Adrenal gland (tissue), 12 donors: ENCODE measurements around the gene DEGS2. TPM values are rescaled to one million over a fixed set of nuclear protein-coding genes. Genes with fewer than 3 reads are reported as not detected.

Experiments
- DNase-seq, 7 donors: peaks; one replicate each; pipeline ENCODE4 v3.0.0-alpha.2; 2019 to 2020
- H3K27ac ChIP-seq, 5 donors: fragments of 200-600 bp; sonication (generic) in 4 of 5; 1 replicate in 3 of 5; 2 replicates in 2 of 5; pipeline versions ENCODE4 v1.5.1 to v1.8.0; 2016 to 2020; ENCODE audit warnings: mild to moderate bottlenecking in 1 of 5
- H3K27me3 ChIP-seq: fragments of 200-600 bp; 2 replicates; pipeline ENCODE4 v1.8.0; 2021
- H3K36me3 ChIP-seq, 2 donors: fragments of 200-600 bp; replicated peaks in 1 of 2; 1 replicate in 1 of 2; 2 replicates in 1 of 2; pipeline versions ENCODE4 v1.5.1 to v1.8.0; 2018 to 2022
- H3K4me1 ChIP-seq, 2 donors: fragments of 200-600 bp; replicated peaks in 1 of 2; 1 replicate in 1 of 2; 2 replicates in 1 of 2; pipeline versions ENCODE4 v1.5.1 to v1.8.0; 2018 to 2021
- H3K4me3 ChIP-seq, 4 donors: fragments of 200-600 bp; sonication (generic) in 3 of 4; one replicate each; pipeline ENCODE4 v1.5.1; 2016 to 2018
- H3K9me3 ChIP-seq, 3 donors: fragments of 200-600 bp; sonication (generic) in 1 of 3; replicated peaks in 1 of 3; 1 replicate in 2 of 3; 2 replicates in 1 of 3; pipeline versions ENCODE4 v1.5.1 to v1.8.0; 2016 to 2021
- POLR2A ChIP-seq, 2 donors: fragments of 450-650 bp; IDR thresholded peaks; one replicate each; pipeline ENCODE4 v1.6.1; 2017; ENCODE audit warnings: antibody characterized with exemption in 2 of 2, mild to moderate bottlenecking in 2 of 2, moderate library complexity in 1 of 2
- WGBS, 4 donors: extraction: QIAGEN DNeasy Blood & Tissue Kit in 2 of 4; methylation state at CpG; one replicate each; pipeline versions ENCODE4 v1.1.5 to v1.1.7; 2013 to 2017; 5-methylcytosine and 5-hydroxymethylcytosine counted together
- intact Hi-C, 2 donors: fragments of 100-400 bp; cut with DNase I; formaldehyde crosslinking; loops; one replicate each; pipeline versions ENCODE4 v1.14.1 to v1.15.0; 2022 to 2023
- polyA plus RNA-seq, 3 donors: library from polyadenylated mRNA; stranded (reverse); fragments of 200-250 nt in 2 of 3; fragments of 350-450 nt in 1 of 3; fragmentation: Illumina TruSeq in 1 of 3; extraction: RNeasy Lipid Tissue Mini Kit (QIAGEN cat#74804) in 1 of 3; gene quantifications; one replicate each; pipeline ENCODE4 v1.2.3, GENCODE V29; 2013 to 2014
- total RNA-seq, 9 donors: library from RNA; depleted of rRNA in 4 of 9; stranded (reverse); fragments of >200 nt in 4 of 9; fragments of 120-200 nt in 1 of 9; fragmentation: NEBNext Ultra II Directional in 1 of 9; extraction: Animal tissue kit (Norgen Biotek cat#: 25700) in 1 of 9; gene quantifications; one replicate each; pipeline versions ENCODE4 v1.1.0 to v1.2.4, GENCODE V29; 2013 to 2023
- TF ChIP-seq, protein P1 (sequence below), 6 experiments: fragments of 450-650 bp in 4 of 6; fragments of 200-600 bp in 2 of 6; sonication (generic) in 1 of 6; IDR thresholded peaks; 1 replicate in 5 of 6; 2 replicates in 1 of 6; pipeline versions ENCODE4 v1.5.1 to v1.8.0; 2016 to 2021; ENCODE audit warnings: antibody characterized with exemption in 6 of 6, mild to moderate bottlenecking in 2 of 6, moderate library complexity in 1 of 6
- donor health status: healthy with polysubstance abuse.
- donor health status: Bipolar disorder and iron deficiency.
- donor health status: DM: yes; HTN: yes; CAD: no.
- donor health status: DM: no; HTN: no; CAD: no.
- donor health status: DM: no; HTN: no; CAD: no.
- donor health status: DM: yes; HTN: yes; CAD: no.

DEGS2 gene
- total and polyA plus RNA-seq, 12 donors: 0.06 to 0.69 (median 0.24) TPM; not detected in 3

DNA sequence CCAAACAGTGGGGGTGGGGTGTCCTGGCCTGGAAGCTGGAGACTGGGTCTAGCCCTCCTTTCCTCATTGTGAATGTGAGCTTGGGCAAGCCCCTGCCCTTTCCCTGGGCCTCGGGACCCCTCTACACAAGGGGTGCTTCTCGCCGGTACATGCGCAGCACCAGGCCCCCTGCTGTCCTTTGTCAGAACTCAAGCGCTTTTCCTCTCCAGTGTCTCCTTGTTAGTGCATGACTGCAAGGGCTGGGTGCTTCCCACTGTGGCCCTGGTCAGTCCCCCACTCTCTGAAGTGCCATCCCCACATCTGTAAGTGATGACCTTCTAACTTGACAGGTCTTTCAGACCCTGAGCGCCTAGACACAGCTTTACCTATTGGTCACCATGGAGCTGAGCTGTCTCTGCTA lies 44.2 kb downstream of the DEGS2 start:
- H3K4me1 ChIP-seq: no peaks in the 10 kb centered on the region
- intact Hi-C loops: no loop called here
- H3K27me3 ChIP-seq: no peaks in the 10 kb centered on the region
- H3K9me3 ChIP-seq: no peaks in the 10 kb centered on the region
- DNase-seq: no peak
- H3K27ac ChIP-seq: no peak overlapping the region
- H3K36me3 ChIP-seq: no peaks in the 10 kb centered on the region
- H3K4me3 ChIP-seq: no peak overlapping the region
- TF ChIP-seq, protein P1, sequence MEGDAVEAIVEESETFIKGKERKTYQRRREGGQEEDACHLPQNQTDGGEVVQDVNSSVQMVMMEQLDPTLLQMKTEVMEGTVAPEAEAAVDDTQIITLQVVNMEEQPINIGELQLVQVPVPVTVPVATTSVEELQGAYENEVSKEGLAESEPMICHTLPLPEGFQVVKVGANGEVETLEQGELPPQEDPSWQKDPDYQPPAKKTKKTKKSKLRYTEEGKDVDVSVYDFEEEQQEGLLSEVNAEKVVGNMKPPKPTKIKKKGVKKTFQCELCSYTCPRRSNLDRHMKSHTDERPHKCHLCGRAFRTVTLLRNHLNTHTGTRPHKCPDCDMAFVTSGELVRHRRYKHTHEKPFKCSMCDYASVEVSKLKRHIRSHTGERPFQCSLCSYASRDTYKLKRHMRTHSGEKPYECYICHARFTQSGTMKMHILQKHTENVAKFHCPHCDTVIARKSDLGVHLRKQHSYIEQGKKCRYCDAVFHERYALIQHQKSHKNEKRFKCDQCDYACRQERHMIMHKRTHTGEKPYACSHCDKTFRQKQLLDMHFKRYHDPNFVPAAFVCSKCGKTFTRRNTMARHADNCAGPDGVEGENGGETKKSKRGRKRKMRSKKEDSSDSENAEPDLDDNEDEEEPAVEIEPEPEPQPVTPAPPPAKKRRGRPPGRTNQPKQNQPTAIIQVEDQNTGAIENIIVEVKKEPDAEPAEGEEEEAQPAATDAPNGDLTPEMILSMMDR (IDR thresholded peaks at IDR 0.05): no peak
- TF ChIP-seq POLR2A (IDR thresholded peaks at IDR 0.05): no peak
- WGBS, 4 donors: 92 to 96% (median 94%) methylated on average over 6 of the region's 6 CpGs

DNA sequence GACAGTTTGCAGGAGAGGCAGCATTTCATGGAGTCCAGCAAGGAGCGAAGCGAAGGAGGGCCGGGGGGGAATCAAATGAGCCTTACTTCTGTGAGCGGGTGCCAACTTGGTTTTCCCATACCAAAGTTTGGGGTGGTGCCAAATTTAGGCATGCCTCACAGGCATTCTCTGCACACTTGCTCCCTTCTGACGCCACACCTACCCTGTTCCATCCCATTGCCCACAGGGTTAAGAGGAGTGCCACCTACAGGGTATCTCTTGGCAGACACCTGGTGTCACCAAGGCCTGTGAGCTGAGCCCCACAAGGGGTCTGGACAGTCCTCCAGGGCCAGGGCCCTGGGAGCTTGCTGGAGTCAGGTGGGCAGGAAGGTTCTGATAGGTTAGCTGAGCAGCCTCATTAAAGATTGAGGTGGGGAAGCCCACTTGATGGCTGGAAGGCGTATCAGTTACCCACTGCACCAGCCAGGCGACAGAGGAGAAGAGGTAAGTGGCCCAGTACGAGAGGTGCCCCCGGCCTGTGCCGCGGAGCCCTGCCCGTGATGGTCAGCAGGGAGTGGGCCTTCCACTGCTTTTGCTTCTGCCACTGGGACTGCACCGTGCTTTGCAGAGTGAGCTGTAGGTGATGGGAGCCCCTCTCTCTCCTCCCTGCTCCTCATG lies 45.2 kb downstream of the DEGS2 start:
- Histone ChIP-seq H3K27ac (no peak overlapping the region), H3K4me3 (no peak overlapping the region), H3K9me3 (no peaks in the 10 kb centered on the region), H3K4me1 (no peaks in the 10 kb centered on the region), H3K27me3 (no peaks in the 10 kb centered on the region), H3K36me3 (no peaks in the 10 kb centered on the region)
- DNase-seq: no peak
- 96 to 98% (median 96%) methylated on average over 5 to 13 of the region's 13 CpGs for WGBS, 4 donors
- TF ChIP-seq, protein P1 (IDR thresholded peaks at IDR 0.05): no peak
- TF ChIP-seq POLR2A (IDR thresholded peaks at IDR 0.05): no peak
- intact Hi-C loops: no loop called here

DNA sequence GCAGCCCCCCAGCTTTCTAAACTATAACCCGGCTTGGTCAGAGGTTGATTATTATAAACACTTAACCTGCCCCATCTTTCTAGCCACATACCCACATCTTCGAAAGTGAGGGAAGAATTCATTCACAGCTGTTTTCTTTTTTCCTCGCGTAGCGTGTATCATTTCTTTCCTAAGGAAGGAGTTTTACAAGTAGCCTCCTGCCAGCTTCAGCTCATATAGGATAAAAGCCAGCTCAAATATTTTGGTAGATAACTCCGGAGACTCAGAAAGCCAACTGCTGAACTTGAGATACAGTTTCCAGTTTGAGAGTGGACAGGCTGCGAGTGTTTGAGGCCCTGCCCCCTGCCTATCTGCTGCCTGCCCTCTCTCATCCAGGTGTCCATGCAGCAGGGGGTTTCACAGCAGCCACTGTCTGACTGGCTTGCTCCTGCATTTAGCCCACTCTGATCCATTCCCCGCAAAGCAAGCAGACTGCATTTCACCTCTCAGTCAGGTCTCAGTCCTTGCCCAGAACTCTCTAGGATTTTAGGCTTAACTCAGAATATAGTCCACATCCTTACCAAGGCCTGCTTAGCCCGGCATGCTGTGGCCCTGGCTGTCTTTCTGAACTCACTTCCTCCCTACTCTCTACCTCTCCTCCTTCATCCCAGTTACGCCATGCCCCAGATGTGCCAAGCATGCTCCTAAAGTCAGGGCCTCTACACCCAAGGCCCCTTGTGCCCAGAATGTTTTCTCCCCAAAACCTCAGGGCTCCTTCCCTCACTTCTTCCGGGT lies 47.3 kb downstream of the DEGS2 start:
- H3K27ac ChIP-seq: no peak overlapping the region
- 79 to 90% (median 86%) methylated on average over 11 of the region's 11 CpGs for WGBS, 4 donors

DNA sequence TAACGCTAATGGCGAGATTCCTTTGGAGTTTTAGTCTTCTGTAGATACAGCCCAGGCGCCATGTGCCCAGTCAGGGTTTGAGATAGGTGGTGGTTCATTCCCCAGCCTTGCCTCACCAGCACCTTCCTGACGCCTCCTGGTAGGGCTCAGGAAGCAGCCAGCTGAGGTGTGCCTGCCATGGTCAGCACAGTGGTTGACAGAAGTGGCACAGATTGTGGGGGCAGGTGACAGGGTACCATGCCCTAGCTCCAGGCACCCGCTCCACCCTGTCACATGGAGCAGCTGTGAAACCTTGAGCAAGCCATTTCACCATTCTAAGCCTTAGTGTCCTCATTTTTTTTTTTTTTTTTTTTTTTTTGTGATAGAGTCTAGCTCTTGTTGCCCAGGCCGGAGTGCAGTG lies 48.6 kb downstream of the DEGS2 start:
- no peak for TF ChIP-seq POLR2A (IDR thresholded peaks at IDR 0.05)
- TF ChIP-seq, protein P1 (IDR thresholded peaks at IDR 0.05): no peak
- H3K9me3 ChIP-seq: no peaks in the 10 kb centered on the region
- no peak for DNase-seq
- peaks cover 0 to 6% of the 10 kb centered on the region in 2 donors for H3K4me1 ChIP-seq
- intact Hi-C loops: no loop called here
- H3K27me3 ChIP-seq: no peaks in the 10 kb centered on the region
- H3K27ac ChIP-seq: no peak overlapping the region
- H3K36me3 ChIP-seq: no peaks in the 10 kb centered on the region
- WGBS, 4 donors: 69 to 90% (median 89%) methylated on average over 4 to 6 of the region's 6 CpGs
- H3K4me3 ChIP-seq: no peak overlapping the region

More for the DNA sequence above, 47.3 kb downstream of the DEGS2 start:
- Histone ChIP-seq H3K36me3 (no peaks in the 10 kb centered on the region), H3K4me3 (no peak overlapping the region), H3K4me1 (no peaks in the 10 kb centered on the region), H3K9me3 (no peaks in the 10 kb centered on the region), H3K27me3 (no peaks in the 10 kb centered on the region)
- no peak for DNase-seq
- no peak for TF ChIP-seq POLR2A (IDR thresholded peaks at IDR 0.05)
- TF ChIP-seq, protein P1 (IDR thresholded peaks at IDR 0.05): no peak
- intact Hi-C loops: no loop called here
